ENCODE results near the gene TXNIP.

The TXNIP gene

GRCh38 chr1:145963265-145964019 is 32.9 kb downstream of the TXNIP start:
- DNase-seq (ENCODE audit: low read depth in 2 of 2, low spot score in 1 of 2), result no peak

- no peak for DNase-seq (ENCODE audit: low read depth in 2 of 2, low spot score in 1 of 2)
Observed at GRCh38 chr1:145962157-145963102, 33.9 kb downstream of the TXNIP start.

- no peak for DNase-seq (ENCODE audit: low read depth in 2 of 2, low spot score in 1 of 2)
Observed at GRCh38 chr1:145961425-145962156, 34.8 kb downstream of the TXNIP start.

- no peak for DNase-seq (ENCODE audit: low read depth in 2 of 2, low spot score in 1 of 2)
Observed at GRCh38 chr1:145961109-145961424, 35.3 kb downstream of the TXNIP start.

GRCh38 chr1:145960468-145961108 is 35.8 kb downstream of the TXNIP start:
- DNase-seq (ENCODE audit: low read depth in 2 of 2, low spot score in 1 of 2), result no peak

GRCh38 chr1:145959957-145960467 is 36.4 kb downstream of the TXNIP start:
- no peak for DNase-seq (ENCODE audit: low read depth in 2 of 2, low spot score in 1 of 2)

- DNase-seq (ENCODE audit: low read depth in 2 of 2, low spot score in 1 of 2), result no peak
Observed at GRCh38 chr1:145959333-145959732, 37.0 kb downstream of the TXNIP start.

GRCh38 chr1:145958734-145959133 is 37.6 kb downstream of the TXNIP start:
- no peak for DNase-seq (ENCODE audit: low read depth in 2 of 2, low spot score in 1 of 2)

GRCh38 chr1:145957443-145958319 is 38.7 kb downstream of the TXNIP start, which contains the start of gene LIX1L:
Gene LIX1L (minus strand): TSS chr1:145958017. CDS start chr1:145957927, 90 bp downstream.
- peak; percentile 90 to 91 for DNase-seq (ENCODE audit: low read depth in 2 of 2, low spot score in 1 of 2)

- no peak for DNase-seq (ENCODE audit: low read depth in 2 of 2, low spot score in 1 of 2)
Observed at GRCh38 chr1:145956781-145957442, 39.5 kb downstream of the TXNIP start.

GRCh38 chr1:145956361-145956760 is 40.0 kb downstream of the TXNIP start:
- no peak for DNase-seq (ENCODE audit: low read depth in 2 of 2, low spot score in 1 of 2)

GRCh38 chr1:145955436-145955835 is 40.9 kb downstream of the TXNIP start:
- DNase-seq (ENCODE audit: low read depth in 2 of 2, low spot score in 1 of 2), result no peak

GRCh38 chr1:145953861-145954260 is 42.5 kb downstream of the TXNIP start:
- no peak for DNase-seq (ENCODE audit: low read depth in 2 of 2, low spot score in 1 of 2)

- DNase-seq (ENCODE audit: low read depth in 2 of 2, low spot score in 1 of 2), result no peak
Observed at GRCh38 chr1:145952903-145953302, 43.5 kb downstream of the TXNIP start.

- no peak for DNase-seq (ENCODE audit: low read depth in 2 of 2, low spot score in 1 of 2)
Observed at GRCh38 chr1:145951526-145951925, 44.9 kb downstream of the TXNIP start.

- no peak for DNase-seq (ENCODE audit: low read depth in 2 of 2, low spot score in 1 of 2)
Observed at GRCh38 chr1:145949219-145949618, 47.2 kb downstream of the TXNIP start.

GRCh38 chr1:145947551-145947950 is 48.8 kb downstream of the TXNIP start:
- no peak for DNase-seq (ENCODE audit: low read depth in 2 of 2, low spot score in 1 of 2)

- DNase-seq (ENCODE audit: low read depth in 2 of 2, low spot score in 1 of 2), result no peak
Observed at GRCh38 chr1:145946477-145946986, 49.8 kb downstream of the TXNIP start.

- DNase-seq (ENCODE audit: low read depth in 2 of 2, low spot score in 1 of 2), result no peak
Observed at GRCh38 chr1:145944532-145944931, 51.8 kb downstream of the TXNIP start.
